GM23338 (cell line): ENCODE data around the gene ZMYND11. TPM values are rescaled to one million over a fixed set of nuclear protein-coding genes. Genes with fewer than 3 reads are reported as not detected.

Source experiments
- ATAC-seq: fragments of 200-7000 bp; cut with Tn5 transposase; 3 replicates; pipeline ENCODE4 v1.9.1; 2020
- DNase-seq: peaks from one replicate; pipeline ENCODE4 v3.0.0-alpha.2; 2015; ENCODE audit warnings: low spot score
- H2AFZ ChIP-seq: fragments of 200-600 bp; sonication (generic); 2 replicates; pipeline ENCODE4 v1.8.0; 2016; ENCODE audit warnings: antibody characterized with exemption, mild to moderate bottlenecking, moderate library complexity
- H3F3A ChIP-seq: fragments of 200-600 bp; sonication (generic); replicated peaks from 2 replicates; pipeline ENCODE4 v1.8.0; 2017; ENCODE audit warnings: antibody characterized with exemption, mixed run types, low read depth
- H3K27ac ChIP-seq: fragments of 200-600 bp; sonication (generic); 2 replicates; pipeline ENCODE4 v1.6.1; 2016; ENCODE audit warnings: low read depth
- H3K27me3 ChIP-seq: fragments of 200-600 bp; sonication (generic); 2 replicates; pipeline ENCODE4 v1.8.0; 2016; ENCODE audit warnings: mild to moderate bottlenecking, mixed run types, moderate library complexity; ENCODE audit not compliant: insufficient read depth
- H3K36me3 ChIP-seq: fragments of 200-600 bp; sonication (generic); 2 replicates; pipeline ENCODE4 v1.8.0; 2016; ENCODE audit warnings: mild to moderate bottlenecking; ENCODE audit not compliant: insufficient read depth
- H3K4me1 ChIP-seq: fragments of 200-600 bp; sonication (generic); 2 replicates; pipeline ENCODE4 v1.8.0; 2016; ENCODE audit warnings: mild to moderate bottlenecking, moderate library complexity; ENCODE audit not compliant: insufficient read depth
- H3K4me2 ChIP-seq: fragments of 200-600 bp; sonication (generic); 2 replicates; pipeline ENCODE4 v1.7.1; 2017; ENCODE audit warnings: mixed run types
- H3K4me3 ChIP-seq: fragments of 200-600 bp; sonication (generic); 2 replicates; pipeline ENCODE4 v1.6.1; 2016; ENCODE audit warnings: mixed run types
- H3K79me2 ChIP-seq: fragments of 200-600 bp; sonication (generic); replicated peaks from 2 replicates; pipeline ENCODE4 v1.8.0; 2017; ENCODE audit warnings: mild to moderate bottlenecking; ENCODE audit not compliant: insufficient read depth
- H3K9me2 ChIP-seq: fragments of 200-600 bp; sonication (generic); 2 replicates; pipeline ENCODE4 v1.8.0; 2017; ENCODE audit not compliant: insufficient read depth
- H4K20me1 ChIP-seq: fragments of 200-600 bp; sonication (generic); replicated peaks from 2 replicates; pipeline ENCODE4 v1.8.0; 2017; ENCODE audit warnings: mild to moderate bottlenecking; ENCODE audit not compliant: insufficient read depth
- H3K27ac Mint-ChIP-seq: 2 replicates; pipeline ENCODE4 v1.8.0; 2020; ENCODE audit warnings: inconsistent platforms, mild to moderate bottlenecking, moderate library complexity, mixed read lengths
- H3K27me3 Mint-ChIP-seq: 3 replicates; pipeline ENCODE4 v1.8.0; 2022; ENCODE audit warnings: low read depth, mild to moderate bottlenecking, moderate library complexity, mixed read lengths, inconsistent platforms; ENCODE audit not compliant: insufficient read depth, poor library complexity
- H3K36me3 Mint-ChIP-seq: 3 replicates; pipeline ENCODE4 v1.8.0; 2021; ENCODE audit warnings: low read depth, mild to moderate bottlenecking, inconsistent platforms, moderate library complexity, mixed read lengths
- H3K4me1 Mint-ChIP-seq: 3 replicates; pipeline ENCODE4 v1.8.0; 2020; ENCODE audit warnings: mild to moderate bottlenecking, inconsistent platforms, mixed read lengths
- H3K4me3 Mint-ChIP-seq: 3 replicates; pipeline ENCODE4 v1.8.0; 2021; ENCODE audit warnings: moderate library complexity, mild to moderate bottlenecking, inconsistent platforms, mixed read lengths
- H3K9me3 Mint-ChIP-seq: 3 replicates; pipeline ENCODE4 v1.8.0; 2020; ENCODE audit warnings: moderate library complexity, mild to moderate bottlenecking, inconsistent platforms, mixed read lengths
- EZH2phosphoT487 ChIP-seq: fragments of 200-600 bp; sonication (generic); IDR thresholded peaks from one replicate; pipeline ENCODE4 v1.8.1; 2018; ENCODE audit warnings: antibody characterized with exemption; ENCODE audit not compliant: unreplicated experiment
- NANOG ChIP-seq: IDR thresholded peaks from 2 replicates; pipeline ENCODE4 v1.6.1; 2016; ENCODE audit warnings: antibody characterized with exemption, borderline replicate concordance
- POLR2AphosphoS5 ChIP-seq: IDR thresholded peaks from 2 replicates; pipeline ENCODE4 v1.6.1; 2016; ENCODE audit warnings: antibody characterized with exemption, low read depth
- polyA plus RNA-seq: library from polyadenylated mRNA; unstranded; fragments of >200 nt; fragmentation: Nextera tagmentation; extraction: Ambion mirVana; gene quantifications from 2 replicates; pipeline ENCODE4 v1.2.1, GENCODE V29; 2016
- total RNA-seq: library from RNA; depleted of rRNA; stranded (reverse); fragments of >200 nt; shearing (Covaris generic); gene quantifications from 2 replicates; pipeline ENCODE4 v1.2.3, GENCODE V29; 2014
- TF ChIP-seq, protein P1 (sequence below), 2 experiments: fragments of 200-600 bp in 1 of 2; sonication (generic) in 1 of 2; conservative IDR thresholded peaks; 2 replicates each; pipeline versions ENCODE4 v1.5.1 to v1.6.1; 2016 to 2017; ENCODE audit warnings: antibody characterized with exemption in 2 of 2, low read depth in 2 of 2, mild to moderate bottlenecking in 2 of 2, moderate library complexity in 1 of 2
- TF ChIP-seq, protein P2 (sequence below): fragments of 250-450 bp; sonication (Bioruptor Pico); IDR thresholded peaks from 2 replicates; pipeline ENCODE4 v1.5.0; 2020; ENCODE audit warnings: mild to moderate bottlenecking, moderate library complexity

ZMYND11 gene
- total and polyA plus RNA-seq, 2 experiments from 2014 or later, result 8.9 to 16.9 TPM

DNA sequence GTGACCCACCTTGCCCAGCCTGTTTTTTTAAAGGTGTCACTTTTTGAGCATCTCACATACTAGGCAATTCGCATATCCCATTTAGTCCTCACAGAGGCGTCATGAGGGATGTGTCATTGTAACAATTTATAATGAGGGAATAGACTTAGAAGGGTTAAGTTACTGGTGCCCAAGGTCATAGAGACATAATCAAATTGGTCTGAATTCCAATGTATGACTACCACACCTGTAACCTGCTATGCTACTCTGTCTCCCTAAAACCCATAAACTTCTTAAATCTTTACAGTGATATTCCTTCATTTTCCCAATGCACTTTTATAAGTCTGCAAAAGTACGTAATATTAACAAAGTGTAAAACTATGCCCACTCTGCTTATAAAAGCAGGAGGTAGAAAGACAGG lies 7.1 kb downstream of the ZMYND11 start:
- 0 out of 3 replicates have a peak, but pooled peaks cover 2% of the 10 kb centered on the region for H3K36me3 Mint-ChIP-seq
- H3K27ac Mint-ChIP-seq, result no peak overlapping the region

More for the DNA sequence above, 7.1 kb downstream of the ZMYND11 start:
- Histone ChIP-seq H4K20me1 (peaks cover 29% of the 10 kb centered on the region), H3K27me3 (no peaks in the 10 kb centered on the region), H3K4me2 (no peak overlapping the region), H3F3A (no peaks in the 10 kb centered on the region), H3K4me3 (no peak overlapping the region), H3K4me1 (peaks cover 3% of the 10 kb centered on the region; the same call in 1 of the 2 replicates), H3K27ac (no peak overlapping the region), H3K36me3 (no peaks in the 10 kb centered on the region), H3K79me2 (peaks cover 100% of the 10 kb centered on the region), H3K9me2 (no peaks in the 10 kb centered on the region), H2AFZ (no peak overlapping the region)
- H3K4me3 Mint-ChIP-seq, result no peak overlapping the region
- H3K9me3 Mint-ChIP-seq, result no peaks in the 10 kb centered on the region
- ATAC-seq (no peak), DNase-seq (no peak)
- peaks cover 14% of the 10 kb centered on the region; the same call in 2 of the 3 replicates for H3K4me1 Mint-ChIP-seq
- H3K27me3 Mint-ChIP-seq, result peaks cover 2% of the 10 kb centered on the region
- TF ChIP-seq, protein P1, sequence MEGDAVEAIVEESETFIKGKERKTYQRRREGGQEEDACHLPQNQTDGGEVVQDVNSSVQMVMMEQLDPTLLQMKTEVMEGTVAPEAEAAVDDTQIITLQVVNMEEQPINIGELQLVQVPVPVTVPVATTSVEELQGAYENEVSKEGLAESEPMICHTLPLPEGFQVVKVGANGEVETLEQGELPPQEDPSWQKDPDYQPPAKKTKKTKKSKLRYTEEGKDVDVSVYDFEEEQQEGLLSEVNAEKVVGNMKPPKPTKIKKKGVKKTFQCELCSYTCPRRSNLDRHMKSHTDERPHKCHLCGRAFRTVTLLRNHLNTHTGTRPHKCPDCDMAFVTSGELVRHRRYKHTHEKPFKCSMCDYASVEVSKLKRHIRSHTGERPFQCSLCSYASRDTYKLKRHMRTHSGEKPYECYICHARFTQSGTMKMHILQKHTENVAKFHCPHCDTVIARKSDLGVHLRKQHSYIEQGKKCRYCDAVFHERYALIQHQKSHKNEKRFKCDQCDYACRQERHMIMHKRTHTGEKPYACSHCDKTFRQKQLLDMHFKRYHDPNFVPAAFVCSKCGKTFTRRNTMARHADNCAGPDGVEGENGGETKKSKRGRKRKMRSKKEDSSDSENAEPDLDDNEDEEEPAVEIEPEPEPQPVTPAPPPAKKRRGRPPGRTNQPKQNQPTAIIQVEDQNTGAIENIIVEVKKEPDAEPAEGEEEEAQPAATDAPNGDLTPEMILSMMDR (conservative IDR thresholded peaks at IDR 0.05; ENCODE audit: low read depth in 2 of 2), result no peak
- TF ChIP-seq EZH2phosphoT487 (no peak), POLR2AphosphoS5 (no peak), NANOG (no peak)
- TF ChIP-seq, protein P2, sequence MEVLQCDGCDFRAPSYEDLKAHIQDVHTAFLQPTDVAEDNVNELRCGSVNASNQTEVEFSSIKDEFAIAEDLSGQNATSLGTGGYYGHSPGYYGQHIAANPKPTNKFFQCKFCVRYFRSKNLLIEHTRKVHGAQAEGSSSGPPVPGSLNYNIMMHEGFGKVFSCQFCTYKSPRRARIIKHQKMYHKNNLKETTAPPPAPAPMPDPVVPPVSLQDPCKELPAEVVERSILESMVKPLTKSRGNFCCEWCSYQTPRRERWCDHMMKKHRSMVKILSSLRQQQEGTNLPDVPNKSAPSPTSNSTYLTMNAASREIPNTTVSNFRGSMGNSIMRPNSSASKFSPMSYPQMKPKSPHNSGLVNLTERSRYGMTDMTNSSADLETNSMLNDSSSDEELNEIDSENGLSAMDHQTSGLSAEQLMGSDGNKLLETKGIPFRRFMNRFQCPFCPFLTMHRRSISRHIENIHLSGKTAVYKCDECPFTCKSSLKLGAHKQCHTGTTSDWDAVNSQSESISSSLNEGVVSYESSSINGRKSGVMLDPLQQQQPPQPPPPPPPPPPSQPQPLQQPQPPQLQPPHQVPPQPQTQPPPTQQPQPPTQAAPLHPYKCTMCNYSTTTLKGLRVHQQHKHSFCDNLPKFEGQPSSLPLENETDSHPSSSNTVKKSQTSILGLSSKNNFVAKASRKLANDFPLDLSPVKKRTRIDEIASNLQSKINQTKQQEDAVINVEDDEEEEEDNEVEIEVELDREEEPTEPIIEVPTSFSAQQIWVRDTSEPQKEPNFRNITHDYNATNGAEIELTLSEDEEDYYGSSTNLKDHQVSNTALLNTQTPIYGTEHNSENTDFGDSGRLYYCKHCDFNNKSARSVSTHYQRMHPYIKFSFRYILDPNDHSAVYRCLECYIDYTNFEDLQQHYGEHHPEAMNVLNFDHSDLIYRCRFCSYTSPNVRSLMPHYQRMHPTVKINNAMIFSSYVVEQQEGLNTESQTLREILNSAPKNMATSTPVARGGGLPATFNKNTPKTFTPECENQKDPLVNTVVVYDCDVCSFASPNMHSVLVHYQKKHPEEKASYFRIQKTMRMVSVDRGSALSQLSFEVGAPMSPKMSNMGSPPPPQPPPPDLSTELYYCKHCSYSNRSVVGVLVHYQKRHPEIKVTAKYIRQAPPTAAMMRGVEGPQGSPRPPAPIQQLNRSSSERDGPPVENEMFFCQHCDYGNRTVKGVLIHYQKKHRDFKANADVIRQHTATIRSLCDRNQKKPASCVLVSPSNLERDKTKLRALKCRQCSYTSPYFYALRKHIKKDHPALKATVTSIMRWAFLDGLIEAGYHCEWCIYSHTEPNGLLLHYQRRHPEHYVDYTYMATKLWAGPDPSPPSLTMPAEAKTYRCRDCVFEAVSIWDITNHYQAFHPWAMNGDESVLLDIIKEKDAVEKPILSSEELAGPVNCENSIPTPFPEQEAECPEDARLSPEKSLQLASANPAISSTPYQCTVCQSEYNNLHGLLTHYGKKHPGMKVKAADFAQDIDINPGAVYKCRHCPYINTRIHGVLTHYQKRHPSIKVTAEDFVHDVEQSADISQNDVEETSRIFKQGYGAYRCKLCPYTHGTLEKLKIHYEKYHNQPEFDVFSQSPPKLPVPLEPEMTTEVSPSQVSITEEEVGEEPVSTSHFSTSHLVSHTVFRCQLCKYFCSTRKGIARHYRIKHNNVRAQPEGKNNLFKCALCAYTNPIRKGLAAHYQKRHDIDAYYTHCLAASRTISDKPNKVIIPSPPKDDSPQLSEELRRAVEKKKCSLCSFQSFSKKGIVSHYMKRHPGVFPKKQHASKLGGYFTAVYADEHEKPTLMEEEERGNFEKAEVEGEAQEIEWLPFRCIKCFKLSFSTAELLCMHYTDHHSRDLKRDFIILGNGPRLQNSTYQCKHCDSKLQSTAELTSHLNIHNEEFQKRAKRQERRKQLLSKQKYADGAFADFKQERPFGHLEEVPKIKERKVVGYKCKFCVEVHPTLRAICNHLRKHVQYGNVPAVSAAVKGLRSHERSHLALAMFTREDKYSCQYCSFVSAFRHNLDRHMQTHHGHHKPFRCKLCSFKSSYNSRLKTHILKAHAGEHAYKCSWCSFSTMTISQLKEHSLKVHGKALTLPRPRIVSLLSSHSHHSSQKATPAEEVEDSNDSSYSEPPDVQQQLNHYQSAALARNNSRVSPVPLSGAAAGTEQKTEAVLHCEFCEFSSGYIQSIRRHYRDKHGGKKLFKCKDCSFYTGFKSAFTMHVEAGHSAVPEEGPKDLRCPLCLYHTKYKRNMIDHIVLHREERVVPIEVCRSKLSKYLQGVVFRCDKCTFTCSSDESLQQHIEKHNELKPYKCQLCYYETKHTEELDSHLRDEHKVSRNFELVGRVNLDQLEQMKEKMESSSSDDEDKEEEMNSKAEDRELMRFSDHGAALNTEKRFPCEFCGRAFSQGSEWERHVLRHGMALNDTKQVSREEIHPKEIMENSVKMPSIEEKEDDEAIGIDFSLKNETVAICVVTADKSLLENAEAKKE (CRISPR knock-in tag), result no peak
